ENCODE measurements around the gene BCL7A.

- TF ChIP-seq EZH2phosphoT487 (IDR thresholded peaks at IDR 0.05; ENCODE audit: low read length), result no peak
- TF ChIP-seq, protein P1, sequence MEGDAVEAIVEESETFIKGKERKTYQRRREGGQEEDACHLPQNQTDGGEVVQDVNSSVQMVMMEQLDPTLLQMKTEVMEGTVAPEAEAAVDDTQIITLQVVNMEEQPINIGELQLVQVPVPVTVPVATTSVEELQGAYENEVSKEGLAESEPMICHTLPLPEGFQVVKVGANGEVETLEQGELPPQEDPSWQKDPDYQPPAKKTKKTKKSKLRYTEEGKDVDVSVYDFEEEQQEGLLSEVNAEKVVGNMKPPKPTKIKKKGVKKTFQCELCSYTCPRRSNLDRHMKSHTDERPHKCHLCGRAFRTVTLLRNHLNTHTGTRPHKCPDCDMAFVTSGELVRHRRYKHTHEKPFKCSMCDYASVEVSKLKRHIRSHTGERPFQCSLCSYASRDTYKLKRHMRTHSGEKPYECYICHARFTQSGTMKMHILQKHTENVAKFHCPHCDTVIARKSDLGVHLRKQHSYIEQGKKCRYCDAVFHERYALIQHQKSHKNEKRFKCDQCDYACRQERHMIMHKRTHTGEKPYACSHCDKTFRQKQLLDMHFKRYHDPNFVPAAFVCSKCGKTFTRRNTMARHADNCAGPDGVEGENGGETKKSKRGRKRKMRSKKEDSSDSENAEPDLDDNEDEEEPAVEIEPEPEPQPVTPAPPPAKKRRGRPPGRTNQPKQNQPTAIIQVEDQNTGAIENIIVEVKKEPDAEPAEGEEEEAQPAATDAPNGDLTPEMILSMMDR (IDR thresholded peaks at IDR 0.05; ENCODE audit: low read length), result no peak
- TF ChIP-seq EZH2 (optimal IDR thresholded peaks at IDR 0.05; ENCODE audit: low read depth, low read length), result no peak
Measured at GRCh38 chr12:122058549-122059149, 37.0 kb downstream of the BCL7A start.
